ENCODE results near the gene HLA-DPA1.

The HLA-DPA1 gene

GRCh38 chr6:33079580-33079979 is 6.1 kb upstream of the HLA-DPA1 start:
- H3K4me1 ChIP-seq (ENCODE audit: insufficient read depth, low read length) = no peaks in the 10 kb centered on the region
- no peak overlapping the region for H3K9ac ChIP-seq (ENCODE audit: low read depth, low read length)
- H3K36me3 ChIP-seq (ENCODE audit: insufficient read depth, low read length) = no peaks in the 10 kb centered on the region
- H3K9me3 ChIP-seq (ENCODE audit: control insufficient read depth, insufficient read depth, low read length) = no peaks in the 10 kb centered on the region

DNA sequence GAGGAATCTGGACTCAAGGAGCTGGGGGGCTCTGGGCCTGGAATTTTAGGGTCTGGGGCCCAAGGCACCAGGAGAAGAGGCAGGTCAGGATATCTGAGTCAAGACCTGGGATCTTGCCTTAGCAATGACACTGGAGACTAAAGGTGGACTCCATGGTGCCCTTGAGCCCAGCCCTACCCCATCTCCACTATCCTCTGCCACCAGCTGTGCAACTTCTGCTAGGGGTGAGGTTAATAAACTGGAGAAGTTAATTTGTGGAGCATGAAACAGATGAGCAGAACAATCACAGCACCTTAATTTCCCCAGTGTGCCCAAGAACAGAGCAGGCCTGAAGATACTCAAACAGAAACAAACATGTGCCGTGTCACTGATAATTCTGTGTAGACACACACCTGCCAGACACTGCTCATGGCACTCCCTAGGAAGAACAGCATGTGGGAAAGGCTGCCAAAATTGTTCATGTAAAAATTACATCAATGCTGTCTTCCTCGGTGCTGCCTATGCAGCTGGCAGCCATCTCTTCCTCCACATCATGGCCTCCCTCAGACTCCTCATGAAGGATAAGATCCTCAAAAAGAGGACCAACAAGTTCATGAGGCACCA is 5.6 kb upstream of the HLA-DPA1 start:
- no peak overlapping the region for H3K9ac ChIP-seq (ENCODE audit: low read depth, low read length)
- H3K4me1 ChIP-seq (ENCODE audit: insufficient read depth, low read length) = no peaks in the 10 kb centered on the region
- H3K9me3 ChIP-seq (ENCODE audit: control insufficient read depth, insufficient read depth, low read length) = no peaks in the 10 kb centered on the region
- no peaks in the 10 kb centered on the region for H3K36me3 ChIP-seq (ENCODE audit: insufficient read depth, low read length)

- no peaks in the 10 kb centered on the region for H3K36me3 ChIP-seq (ENCODE audit: insufficient read depth, low read length)
- H3K9ac ChIP-seq (ENCODE audit: low read depth, low read length) = no peak overlapping the region
- no peaks in the 10 kb centered on the region for H3K4me1 ChIP-seq (ENCODE audit: insufficient read depth, low read length)
- no peaks in the 10 kb centered on the region for H3K9me3 ChIP-seq (ENCODE audit: control insufficient read depth, insufficient read depth, low read length)
Observed at GRCh38 chr6:33078442-33078841, 5.0 kb upstream of the HLA-DPA1 start.

DNA sequence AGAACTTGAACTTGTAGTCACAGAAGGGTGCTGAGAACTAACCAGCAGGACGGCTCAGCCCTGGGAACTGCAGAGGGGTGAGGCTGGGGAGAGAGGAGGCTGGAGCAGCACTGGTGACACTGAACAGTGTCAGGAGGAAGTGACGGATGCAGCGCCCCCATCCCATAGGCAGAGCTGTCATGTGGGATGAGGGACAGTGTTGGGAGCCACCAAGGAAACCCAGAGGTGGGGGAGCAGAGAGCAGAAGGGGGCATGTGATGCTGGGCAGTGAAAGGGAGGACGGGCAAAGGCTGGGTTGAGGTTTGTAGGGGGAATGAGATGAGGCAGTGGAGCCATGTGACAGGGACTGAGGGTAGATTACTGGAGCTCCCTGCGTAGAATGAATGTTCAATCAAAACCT is 4.5 kb upstream of the HLA-DPA1 start:
- Histone ChIP-seq H3K9ac (ENCODE audit: low read depth, low read length) (no peak overlapping the region), H3K4me1 (ENCODE audit: insufficient read depth, low read length) (no peaks in the 10 kb centered on the region), H3K36me3 (ENCODE audit: insufficient read depth, low read length) (no peaks in the 10 kb centered on the region), H3K9me3 (ENCODE audit: control insufficient read depth, insufficient read depth, low read length) (no peaks in the 10 kb centered on the region)

DNA sequence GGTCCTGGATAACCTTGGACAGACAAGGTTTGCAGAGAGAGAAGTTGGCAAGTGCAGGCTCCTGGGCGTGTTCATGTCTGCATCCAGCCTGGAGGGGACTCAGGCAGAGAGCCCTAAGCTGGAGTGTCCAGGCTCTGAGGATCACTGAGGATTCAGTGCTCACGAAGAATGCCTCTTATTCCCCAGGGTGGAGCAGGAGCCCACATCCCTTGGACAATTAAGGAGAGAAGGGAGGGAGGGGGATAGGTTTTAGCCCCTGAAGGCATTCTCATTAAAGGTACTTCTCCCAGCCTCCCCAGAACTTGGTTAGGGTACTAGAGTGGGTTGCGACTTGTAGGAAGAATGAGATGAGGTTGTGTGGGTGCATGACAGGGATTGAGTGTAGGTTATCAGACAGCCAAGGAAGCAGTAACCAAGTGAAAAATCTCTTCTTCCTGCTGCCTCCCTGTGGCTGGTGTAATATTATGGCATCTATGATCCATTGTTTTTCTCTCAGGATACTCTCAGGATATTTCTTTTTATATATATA is 3.0 kb upstream of the HLA-DPA1 start:
- Histone ChIP-seq H3K9me3 (ENCODE audit: control insufficient read depth, insufficient read depth, low read length) (no peaks in the 10 kb centered on the region), H3K4me1 (ENCODE audit: insufficient read depth, low read length) (no peaks in the 10 kb centered on the region), H3K9ac (ENCODE audit: low read depth, low read length) (no peak overlapping the region), H3K36me3 (ENCODE audit: insufficient read depth, low read length) (no peaks in the 10 kb centered on the region)

DNA sequence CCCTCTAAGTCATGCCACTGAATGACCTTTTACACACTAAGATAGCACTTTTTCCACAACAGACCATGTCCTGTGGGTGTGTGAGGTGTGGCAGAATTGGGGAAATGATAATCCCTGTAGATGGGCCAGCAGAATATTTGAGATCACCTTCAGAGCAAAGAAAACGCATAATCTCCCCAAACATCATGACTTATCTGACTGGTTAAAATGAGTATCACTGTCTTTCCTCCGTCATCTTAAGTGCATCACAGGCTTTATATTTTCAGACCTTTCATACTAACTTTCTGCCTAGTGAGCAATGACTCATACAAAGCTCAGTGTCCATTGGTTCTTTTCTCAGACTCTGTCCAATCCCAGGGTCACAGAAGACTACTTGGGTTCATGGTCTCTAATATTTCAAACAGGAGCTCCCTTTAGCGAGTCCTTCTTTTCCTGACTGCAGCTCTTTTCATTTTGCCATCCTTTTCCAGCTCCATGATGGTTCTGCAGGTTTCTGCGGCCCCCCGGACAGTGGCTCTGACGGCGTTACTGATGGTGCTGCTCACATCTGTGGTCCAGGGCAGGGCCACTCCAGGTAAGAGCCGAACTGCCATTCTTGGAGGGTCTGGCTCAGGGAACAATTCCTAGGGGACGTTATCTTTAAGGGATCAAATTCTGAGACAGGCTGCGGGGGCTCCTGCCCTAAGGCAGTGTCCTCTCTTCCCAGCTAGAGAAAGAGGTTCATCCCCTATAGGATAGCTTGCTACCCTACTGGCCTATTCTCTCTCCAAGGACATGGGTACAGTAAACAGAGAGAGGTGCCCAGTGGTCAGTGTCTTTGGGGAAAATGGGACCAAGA is 2.3 kb upstream of the HLA-DPA1 start, which contains the start of gene HLA-DPB1:
TSS of gene HLA-DPB1 (plus strand) at position 423 of the 838 bp plus-strand sequence. CDS start at position 475, 52 bp downstream.
- Histone ChIP-seq H3K9me3 (ENCODE audit: control insufficient read depth, insufficient read depth, low read length) (no peaks in the 10 kb centered on the region), H3K9ac (ENCODE audit: low read depth, low read length) (no peak within 1 kb of the TSS), H3K4me1 (ENCODE audit: insufficient read depth, low read length) (no peaks in the 10 kb centered on the region)

DNA sequence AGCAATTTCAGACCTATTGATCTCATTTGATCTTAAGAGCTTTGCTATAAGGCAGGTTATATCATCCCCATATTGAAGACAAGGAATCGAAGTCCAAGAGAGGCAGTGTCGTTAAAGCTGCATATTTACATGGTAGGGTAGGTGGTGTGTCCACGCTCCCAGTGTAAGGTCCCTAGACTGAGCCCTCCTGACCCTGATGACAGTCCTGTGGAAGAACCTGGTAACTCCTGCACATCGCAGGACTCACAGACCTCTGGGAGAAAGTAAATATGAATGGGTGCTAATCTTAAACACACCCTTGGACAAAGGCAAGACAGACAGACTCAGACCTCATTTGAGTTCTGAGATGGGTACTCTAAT is 1.7 kb upstream of the HLA-DPA1 start:
- no peaks in the 10 kb centered on the region for H3K4me1 ChIP-seq (ENCODE audit: insufficient read depth, low read length)
- no peaks in the 10 kb centered on the region for H3K36me3 ChIP-seq (ENCODE audit: insufficient read depth, low read length)
- H3K9me3 ChIP-seq (ENCODE audit: control insufficient read depth, insufficient read depth, low read length) = no peaks in the 10 kb centered on the region
- H3K9ac ChIP-seq (ENCODE audit: low read depth, low read length) = no peak overlapping the region

More for the DNA sequence above, 2.3 kb upstream of the HLA-DPA1 start, which contains the start of gene HLA-DPB1:
- H3K36me3 ChIP-seq (ENCODE audit: insufficient read depth, low read length) = no peaks in the 10 kb centered on the region

DNA sequence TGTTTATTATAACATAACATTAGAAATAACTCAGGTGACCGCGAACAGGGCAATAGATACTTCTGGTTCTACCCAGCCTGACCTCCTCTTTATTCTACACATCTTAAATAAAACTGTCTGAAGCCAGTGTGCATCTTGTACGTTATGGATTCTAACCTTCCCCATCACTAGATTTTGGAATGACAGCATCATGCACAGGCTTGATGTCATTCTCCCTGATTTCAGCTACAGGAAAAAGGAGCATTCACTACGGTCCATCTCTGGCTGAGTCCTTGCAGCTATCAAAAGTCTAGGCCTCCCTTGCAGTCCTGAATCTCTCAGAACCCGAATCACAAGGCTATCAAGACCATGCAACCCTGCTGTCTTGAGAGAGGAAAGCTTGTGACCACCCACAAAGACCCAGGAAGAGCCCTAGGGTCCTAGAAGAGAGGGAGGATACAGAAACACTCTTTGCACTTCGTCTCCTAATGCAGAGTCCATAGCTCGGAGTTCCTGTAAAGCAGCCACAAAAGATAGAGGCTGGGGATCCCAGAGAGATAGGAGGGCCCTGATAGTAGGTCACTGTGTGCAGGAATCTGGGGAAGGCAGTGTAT is 845 bp downstream of the HLA-DPA1 start:
- Histone ChIP-seq H3K9ac (ENCODE audit: low read depth, low read length) (no peak overlapping the region), H3K9me3 (ENCODE audit: control insufficient read depth, insufficient read depth, low read length) (no peaks in the 10 kb centered on the region), H3K4me1 (ENCODE audit: insufficient read depth, low read length) (no peaks in the 10 kb centered on the region), H3K36me3 (ENCODE audit: insufficient read depth, low read length) (no peaks in the 10 kb centered on the region)

DNA sequence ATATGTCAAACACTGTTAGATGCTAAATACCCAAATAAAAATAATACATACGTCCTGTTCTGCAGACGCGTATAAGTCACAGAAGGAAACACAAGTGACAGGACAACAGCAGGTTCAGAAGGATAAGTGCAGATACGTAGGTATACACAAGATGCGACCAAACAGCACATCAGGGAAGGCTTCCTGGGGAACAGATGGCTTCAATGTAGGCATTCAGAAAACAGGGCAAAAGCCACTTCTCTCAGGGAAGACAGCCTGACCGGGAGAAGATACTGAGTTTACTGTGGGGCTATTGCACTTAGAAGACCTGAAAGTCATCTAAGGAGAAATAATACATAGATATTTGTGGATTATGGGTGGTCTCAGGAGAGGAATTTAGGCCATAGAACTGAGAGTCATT is 1.9 kb downstream of the HLA-DPA1 start:
- H3K9ac ChIP-seq (ENCODE audit: low read depth, low read length) = no peak overlapping the region

DNA sequence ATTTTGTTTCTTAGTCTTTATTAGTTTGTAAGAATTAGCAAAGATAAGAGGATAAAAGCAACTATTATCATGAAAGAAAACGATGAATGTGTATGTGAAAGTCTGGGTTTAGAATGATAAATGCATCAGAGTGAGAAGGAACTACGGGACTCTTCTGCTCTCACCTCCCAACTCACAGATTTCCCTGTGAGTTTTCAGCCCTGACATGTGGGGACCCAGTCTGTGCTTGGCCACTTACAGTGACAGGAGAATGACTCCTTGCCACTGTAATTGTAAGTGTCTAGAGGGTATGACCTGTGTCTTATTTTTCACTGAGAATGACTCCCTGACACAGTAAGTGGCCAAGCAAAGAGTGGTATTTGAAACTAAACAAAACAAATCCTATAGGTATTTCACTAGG is 2.5 kb downstream of the HLA-DPA1 start:
- Histone ChIP-seq H3K36me3 (ENCODE audit: insufficient read depth, low read length) (no peaks in the 10 kb centered on the region), H3K4me1 (ENCODE audit: insufficient read depth, low read length) (no peaks in the 10 kb centered on the region), H3K9me3 (ENCODE audit: control insufficient read depth, insufficient read depth, low read length) (no peaks in the 10 kb centered on the region), H3K9ac (ENCODE audit: low read depth, low read length) (no peak overlapping the region)

More for the DNA sequence above, 1.9 kb downstream of the HLA-DPA1 start:
- Histone ChIP-seq H3K4me1 (ENCODE audit: insufficient read depth, low read length) (no peaks in the 10 kb centered on the region), H3K9me3 (ENCODE audit: control insufficient read depth, insufficient read depth, low read length) (no peaks in the 10 kb centered on the region), H3K36me3 (ENCODE audit: insufficient read depth, low read length) (no peaks in the 10 kb centered on the region)

- no peaks in the 10 kb centered on the region for H3K4me1 ChIP-seq (ENCODE audit: insufficient read depth, low read length)
- no peak overlapping the region for H3K9ac ChIP-seq (ENCODE audit: low read depth, low read length)
- H3K9me3 ChIP-seq (ENCODE audit: control insufficient read depth, insufficient read depth, low read length) = no peaks in the 10 kb centered on the region
- H3K36me3 ChIP-seq (ENCODE audit: insufficient read depth, low read length) = no peaks in the 10 kb centered on the region
Observed at GRCh38 chr6:33069021-33069738, 4.3 kb downstream of the HLA-DPA1 start.

DNA sequence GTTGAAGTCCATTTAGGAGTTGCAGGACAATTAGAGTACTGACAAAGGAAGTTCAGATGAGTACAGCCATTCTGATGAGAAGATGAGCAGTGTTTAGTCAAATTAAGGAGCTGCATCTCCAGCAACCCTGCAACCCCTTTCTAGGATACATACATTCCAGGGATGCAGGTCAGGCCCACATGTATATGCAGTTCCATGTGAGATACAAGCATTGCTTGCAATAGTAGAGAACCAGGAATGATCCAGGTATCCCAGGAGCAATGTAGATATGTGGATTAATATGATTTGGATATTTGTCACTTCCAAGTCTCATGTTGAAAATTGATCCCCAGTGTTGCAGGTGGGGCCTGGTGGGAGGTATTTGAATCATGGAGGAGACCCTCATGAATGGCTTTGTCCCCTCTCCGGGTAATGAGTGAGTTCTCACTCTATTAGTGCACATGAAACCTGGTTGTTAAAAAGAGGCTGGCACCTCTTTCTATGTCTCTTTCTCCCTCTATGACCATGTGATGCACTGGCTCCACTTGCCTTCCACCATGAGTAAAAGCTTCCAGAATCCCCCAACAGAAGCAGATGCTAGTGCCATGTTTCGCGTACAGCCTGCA is 6.4 kb downstream of the HLA-DPA1 start:
- Histone ChIP-seq H3K9me3 (ENCODE audit: control insufficient read depth, insufficient read depth, low read length) (no peaks in the 10 kb centered on the region), H3K4me1 (ENCODE audit: insufficient read depth, low read length) (no peaks in the 10 kb centered on the region), H3K36me3 (ENCODE audit: insufficient read depth, low read length) (no peaks in the 10 kb centered on the region), H3K9ac (ENCODE audit: low read depth, low read length) (no peak overlapping the region)

- no peaks in the 10 kb centered on the region for H3K4me1 ChIP-seq (ENCODE audit: insufficient read depth, low read length)
- no peaks in the 10 kb centered on the region for H3K36me3 ChIP-seq (ENCODE audit: insufficient read depth, low read length)
- H3K9me3 ChIP-seq (ENCODE audit: control insufficient read depth, insufficient read depth, low read length) = no peaks in the 10 kb centered on the region
- no peak overlapping the region for H3K9ac ChIP-seq (ENCODE audit: low read depth, low read length)
Observed at GRCh38 chr6:33065312-33065711, 8.1 kb downstream of the HLA-DPA1 start.

DNA sequence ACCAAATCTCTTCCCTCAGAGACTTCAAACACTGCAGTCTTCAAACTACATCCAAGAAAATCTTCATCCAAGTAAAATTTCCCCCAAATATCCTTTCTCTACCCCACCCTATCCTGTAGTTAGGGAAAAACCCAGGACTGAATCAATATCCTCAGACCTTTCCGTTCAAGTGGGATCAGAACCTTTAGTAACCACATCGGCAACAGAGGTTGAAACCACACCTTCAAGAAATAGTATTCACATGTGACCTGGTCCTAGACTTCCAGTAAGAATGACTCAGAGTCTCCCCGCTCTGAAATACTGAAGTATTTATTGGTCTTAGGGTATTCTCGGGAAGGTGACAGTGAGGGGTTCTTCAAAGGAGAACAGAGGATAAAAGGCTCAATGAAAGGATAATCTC is 8.7 kb downstream of the HLA-DPA1 start:
- H3K9ac ChIP-seq (ENCODE audit: low read depth, low read length) = no peak overlapping the region
- H3K4me1 ChIP-seq (ENCODE audit: insufficient read depth, low read length) = no peaks in the 10 kb centered on the region
- H3K36me3 ChIP-seq (ENCODE audit: insufficient read depth, low read length) = no peaks in the 10 kb centered on the region
- no peaks in the 10 kb centered on the region for H3K9me3 ChIP-seq (ENCODE audit: control insufficient read depth, insufficient read depth, low read length)

All from ES-I3 (cell line).